ENCODE data around the gene RERE.
A peak's percentile ranks its signal among the peaks of the same experiment; 100 is the strongest.

The RERE gene

DNA sequence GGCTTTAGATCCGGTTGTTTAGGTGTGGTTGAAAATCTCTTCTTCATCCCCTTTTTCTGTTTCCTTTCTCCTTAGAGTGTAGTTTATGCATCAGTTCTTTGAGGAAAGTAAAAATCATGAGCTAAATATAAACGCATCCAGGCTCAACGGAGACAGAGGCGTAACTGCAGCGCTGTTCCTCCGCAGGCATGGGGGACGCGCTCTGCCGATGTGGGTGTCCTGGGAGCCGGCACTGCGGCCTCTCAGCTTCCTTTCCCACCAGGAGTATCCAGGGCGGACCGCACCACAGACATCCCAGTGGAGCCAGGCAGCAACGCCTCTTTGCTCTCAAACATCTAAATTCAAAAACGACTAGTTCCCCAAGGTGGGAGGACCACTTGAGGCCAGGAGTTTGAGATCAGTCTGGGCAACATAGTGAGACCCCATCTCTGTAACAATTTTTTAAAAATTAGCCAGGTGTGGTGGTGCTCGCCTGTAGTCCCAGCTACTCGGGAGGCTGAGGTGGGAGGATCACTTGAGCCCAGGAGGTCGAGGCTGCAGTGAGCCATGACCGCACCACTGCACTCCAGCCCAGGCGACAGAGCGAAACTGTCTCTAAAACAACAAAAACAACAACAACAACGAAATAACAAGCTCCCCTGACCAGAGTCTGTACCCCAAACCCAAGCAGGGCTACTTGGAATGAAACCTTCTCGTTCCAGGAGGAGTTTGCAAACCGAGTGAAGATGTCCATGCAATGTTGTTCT, 483.2 kb downstream of the RERE start:
- no peak for DNase-seq (ENCODE audit: low read depth in 3 of 3)

DNA sequence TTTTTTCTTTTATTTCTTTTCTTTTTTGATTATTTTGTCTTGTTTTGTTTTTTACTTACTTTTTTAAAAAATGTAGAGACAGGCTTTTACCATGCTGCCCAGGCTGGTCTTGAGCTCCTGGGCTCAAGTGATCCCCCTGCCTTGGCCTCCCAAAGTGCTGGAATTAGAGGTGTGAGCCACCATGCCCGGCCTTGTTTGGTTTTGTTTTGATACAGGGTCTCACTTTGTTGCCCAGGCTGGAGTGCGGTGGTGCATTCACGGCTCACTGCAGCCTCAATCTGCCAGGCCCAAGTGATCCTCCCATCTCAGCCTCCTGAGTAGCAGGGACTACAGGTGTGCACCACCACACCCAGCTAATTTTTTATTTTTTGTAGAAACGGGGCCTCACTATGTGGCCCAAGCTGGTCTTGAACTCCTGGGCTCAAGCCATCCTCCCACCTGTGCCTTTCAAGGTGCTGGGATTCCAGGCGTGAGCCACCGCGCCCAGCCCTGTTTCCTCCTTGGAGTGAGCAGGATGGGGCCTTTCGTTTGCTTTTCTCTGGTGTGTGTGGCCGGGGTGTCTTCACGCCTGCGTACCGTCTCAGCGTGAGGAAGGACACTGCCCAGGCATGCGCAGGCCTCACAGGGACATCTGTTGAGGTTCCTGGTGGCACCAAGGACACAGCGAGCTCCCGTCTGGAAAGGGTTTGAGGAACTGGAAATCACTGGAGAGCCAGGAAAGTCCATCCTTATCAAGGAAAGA, 484.0 kb downstream of the RERE start:
- DNase-seq (ENCODE audit: low read depth in 3 of 3): no peak

DNA sequence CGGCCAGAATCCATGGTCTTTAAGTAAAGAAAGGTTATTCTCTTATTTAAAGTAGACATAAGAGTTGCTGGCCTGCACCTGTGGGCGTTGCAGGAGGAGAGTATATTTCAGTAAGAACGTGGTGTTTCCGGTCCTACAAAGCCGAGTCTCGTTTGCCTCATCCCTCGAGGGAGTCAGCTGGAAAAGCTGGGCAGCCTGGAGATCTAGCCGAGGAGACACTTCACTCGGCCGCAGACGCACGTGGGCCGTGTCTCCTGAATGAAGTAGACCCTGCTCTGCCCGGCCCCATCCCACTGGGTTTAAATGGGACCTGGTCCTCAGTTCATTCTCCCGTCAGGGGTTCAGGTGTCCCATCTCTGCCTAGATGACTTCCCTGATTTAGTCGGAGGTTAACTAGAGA, 484.6 kb downstream of the RERE start:
- no peak for DNase-seq (ENCODE audit: low read depth in 3 of 3)

DNA sequence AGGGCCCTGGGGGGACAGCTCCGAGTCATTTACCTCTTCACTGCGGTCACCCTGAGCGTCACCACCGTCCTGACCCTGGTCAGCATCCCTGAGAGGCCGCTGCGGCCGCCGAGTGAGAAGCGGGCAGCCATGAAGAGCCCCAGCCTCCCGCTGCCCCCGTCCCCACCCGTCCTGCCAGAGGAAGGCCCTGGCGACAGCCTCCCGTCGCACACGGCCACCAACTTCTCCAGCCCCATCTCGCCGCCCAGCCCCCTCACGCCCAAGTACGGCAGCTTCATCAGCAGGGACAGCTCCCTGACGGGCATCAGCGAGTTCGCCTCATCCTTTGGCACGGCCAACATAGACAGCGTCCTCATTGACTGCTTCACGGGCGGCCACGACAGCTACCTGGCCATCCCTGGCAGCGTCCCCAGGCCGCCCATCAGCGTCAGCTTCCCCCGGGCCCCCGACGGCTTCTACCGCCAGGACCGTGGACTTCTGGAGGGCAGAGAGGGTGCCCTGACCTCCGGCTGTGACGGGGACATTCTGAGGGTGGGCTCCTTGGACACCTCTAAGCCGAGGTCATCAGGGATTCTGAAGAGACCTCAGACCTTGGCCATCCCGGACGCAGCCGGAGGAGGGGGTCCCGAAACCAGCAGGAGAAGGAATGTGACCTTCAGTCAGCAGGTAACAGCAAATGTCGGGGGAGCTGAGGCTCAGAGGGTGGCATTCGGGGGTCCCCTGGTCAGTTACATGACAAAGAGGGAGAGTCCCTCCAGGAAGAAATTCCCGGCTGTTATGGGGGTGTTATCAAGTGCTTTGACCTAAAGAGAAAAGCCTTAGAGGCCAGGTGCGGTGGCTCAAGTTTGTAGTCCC, 486.9 kb downstream of the RERE start:
- no peak for DNase-seq (ENCODE audit: low read depth in 3 of 3)

DNA sequence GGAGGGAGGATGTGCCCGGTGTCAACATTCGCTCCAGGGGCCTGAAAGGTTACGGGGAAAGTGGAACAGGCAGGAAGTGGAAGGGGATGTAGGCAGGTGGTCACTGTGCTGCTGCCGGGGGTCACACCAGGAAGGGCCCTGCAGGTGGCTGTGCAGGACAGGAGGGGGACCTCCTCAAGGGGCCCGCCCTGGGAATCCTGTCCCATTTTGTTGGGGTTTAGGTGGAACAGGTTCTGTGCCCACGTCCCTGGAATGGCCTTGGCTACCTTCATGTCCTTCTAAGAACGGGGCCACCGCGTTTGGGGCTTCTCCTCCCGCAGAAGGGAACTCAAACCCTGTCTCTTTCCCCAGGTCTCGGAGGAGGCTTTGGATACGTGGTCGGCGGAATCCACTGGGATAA, 487.6 kb downstream of the RERE start:
- DNase-seq (ENCODE audit: low read depth in 3 of 3): no peak

DNA sequence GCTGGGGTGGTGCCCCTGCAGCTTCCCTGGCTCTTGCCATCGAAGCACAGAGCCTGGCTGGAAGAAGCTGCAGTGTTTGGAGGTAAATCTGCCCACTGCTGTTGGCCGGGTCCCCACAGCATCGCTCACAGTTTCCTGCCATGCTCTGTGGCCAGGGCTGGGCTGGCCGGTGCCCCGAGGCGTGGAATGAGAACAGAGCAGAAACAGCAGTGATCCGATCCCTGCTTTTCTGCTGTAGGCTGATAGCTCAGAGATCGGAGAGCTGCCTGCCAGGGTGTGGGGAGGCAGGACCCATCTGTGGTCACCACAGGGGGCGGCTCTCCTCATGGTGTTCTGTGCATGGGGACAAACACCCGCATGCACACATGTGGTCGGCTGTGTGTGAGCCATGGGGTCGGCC, 488.0 kb downstream of the RERE start:
- no peak for DNase-seq (ENCODE audit: low read depth in 3 of 3)

DNA sequence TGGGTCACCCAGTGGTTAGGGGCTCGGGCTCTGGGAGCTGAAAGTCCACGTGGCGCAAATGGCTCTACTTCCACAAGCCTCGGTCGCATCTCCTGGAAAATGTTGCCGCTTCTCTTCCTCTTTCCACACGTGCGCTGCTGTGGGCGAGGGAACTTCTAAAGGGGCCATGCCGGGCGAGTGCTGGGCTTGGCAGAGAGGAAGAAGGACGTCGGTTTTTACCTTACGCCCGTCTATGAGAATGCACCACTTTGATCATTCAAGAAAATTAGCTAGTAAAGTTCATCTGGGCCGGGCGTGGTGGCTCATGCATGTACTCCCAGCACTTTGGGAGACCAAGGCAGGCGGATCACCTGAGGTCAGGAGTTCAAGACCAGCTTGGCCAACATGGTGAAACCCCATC, 489.2 kb downstream of the RERE start:
- no peak for DNase-seq (ENCODE audit: low read depth in 3 of 3)

DNA sequence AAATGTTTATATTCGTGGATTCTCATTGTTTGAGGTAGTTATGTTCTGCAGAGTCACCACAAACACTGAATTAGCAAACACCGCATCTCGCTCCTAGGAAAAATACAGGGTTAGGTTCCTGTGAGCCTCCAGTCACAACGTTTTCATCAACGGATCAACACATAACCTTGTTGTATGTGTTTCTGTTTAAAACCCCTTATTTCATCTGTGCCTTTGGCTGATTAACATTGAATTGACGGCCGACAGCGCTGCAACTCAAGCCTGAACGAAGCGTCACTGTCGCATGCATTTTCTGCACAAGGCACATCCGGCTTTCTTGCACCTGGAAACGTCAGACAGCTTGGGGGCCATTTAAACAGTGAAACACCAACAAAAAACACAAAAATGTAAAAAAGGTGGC, 491.2 kb downstream of the RERE start:
- DNase-seq (ENCODE audit: low read depth in 3 of 3): no peak

DNA sequence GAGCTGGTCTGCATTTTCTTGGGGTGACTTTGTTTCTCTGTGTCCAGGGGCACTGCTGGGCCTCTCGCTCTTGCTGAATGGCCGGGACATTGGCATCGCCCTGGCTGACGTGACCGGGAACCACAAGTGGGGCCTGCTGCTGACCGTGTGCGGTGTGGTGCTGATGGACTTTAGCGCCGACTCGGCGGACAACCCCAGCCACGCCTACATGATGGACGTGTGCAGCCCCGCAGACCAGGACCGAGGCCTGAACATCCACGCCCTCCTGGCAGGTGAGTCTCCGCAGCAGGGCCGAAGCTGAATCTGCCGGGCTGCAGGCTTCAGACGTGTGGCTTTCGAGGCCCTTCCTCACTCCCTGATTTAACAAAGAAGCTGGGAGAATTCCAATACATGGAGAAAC, 491.7 kb downstream of the RERE start:
- DNase-seq (ENCODE audit: low read depth in 3 of 3): no peak

DNA sequence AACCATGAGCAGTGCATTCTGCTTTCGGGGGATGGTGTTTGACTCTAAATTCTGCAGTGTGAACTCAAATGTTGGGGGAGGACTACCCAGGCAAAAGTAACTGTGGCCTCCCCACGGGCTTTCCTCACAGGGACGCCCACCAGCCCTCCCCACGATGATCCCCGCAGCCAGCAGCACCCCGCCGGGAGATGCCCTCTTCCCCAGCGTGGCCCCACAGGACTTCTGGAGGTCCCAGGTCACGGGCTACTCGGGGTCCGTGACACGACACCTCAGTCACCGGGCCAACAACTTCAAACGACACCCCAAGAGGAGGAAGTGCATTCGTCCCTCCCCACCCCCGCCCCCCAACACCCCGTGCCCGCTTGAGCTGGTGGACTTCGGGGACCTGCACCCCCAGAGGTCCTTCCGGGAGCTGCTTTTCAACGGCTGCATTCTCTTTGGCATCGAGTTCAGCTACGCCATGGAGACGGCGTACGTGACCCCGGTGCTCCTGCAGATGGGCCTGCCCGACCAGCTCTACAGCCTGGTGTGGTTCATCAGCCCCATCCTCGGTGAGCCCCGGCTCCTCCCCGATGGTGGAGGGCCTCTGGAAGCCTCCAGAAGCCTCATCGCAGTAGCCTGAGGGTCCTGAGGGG, 493.1 kb downstream of the RERE start:
- DNase-seq (ENCODE audit: low read depth in 3 of 3): no peak

DNA sequence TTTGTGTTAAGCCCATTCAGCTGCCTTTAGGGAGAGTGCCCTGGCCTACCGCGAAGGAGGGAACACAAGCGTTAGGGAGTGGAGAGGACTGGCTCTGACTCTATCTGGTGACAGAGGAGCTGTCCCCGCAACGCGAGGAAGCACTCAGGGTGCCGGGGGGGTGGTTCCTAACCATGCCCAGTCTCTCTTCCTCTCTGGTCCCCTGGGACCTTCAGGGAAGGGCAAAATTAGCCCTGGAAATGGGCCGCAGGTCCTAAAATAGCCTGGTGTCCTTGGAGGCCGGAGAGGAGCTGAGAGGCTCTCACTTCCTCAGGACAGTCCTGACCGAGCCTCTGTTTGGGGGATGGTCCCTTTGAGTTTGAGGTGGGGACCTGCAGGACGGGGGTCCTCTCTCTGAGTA, 493.7 kb downstream of the RERE start:
- no peak for DNase-seq (ENCODE audit: low read depth in 3 of 3)

DNA sequence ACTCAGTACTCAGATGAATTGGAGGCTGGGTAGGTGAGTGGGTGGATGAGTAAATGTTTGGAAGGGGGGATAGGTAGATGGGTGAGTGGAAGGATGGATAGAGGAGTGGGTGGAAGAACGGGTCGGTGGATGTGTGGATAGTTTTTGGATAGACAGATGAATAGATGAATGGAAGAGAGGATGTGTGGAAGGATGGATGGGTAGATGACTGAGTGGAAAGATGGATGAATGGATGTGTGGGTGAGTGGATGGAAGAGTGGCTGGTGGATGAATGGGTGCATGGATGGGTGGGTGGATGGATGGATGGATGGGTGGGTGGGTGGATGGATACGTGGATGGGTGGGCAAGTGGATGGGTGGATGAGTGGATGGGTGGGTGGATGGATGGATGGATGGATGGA, 495.8 kb downstream of the RERE start:
- no peak for DNase-seq (ENCODE audit: low read depth in 3 of 3)

DNA sequence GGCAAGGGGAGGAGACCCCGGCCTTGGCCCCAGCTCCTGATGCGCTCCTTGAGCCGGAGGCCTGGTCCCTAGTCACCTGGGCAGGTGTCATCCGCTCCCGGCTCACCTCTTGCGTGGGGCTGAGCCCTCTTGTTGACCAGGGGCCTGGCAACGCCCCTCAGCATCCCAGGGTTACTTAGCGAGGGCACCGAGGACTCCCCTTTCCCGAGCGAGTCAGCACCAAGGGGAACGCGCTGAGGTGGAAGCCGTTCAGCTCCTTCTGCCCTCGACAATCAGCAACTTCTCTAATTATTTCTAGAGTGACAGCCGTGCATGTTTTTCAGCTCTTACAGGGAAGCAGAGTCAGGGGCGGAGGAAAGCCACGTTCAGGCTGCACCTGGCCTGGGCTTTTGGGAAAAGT, 499.0 kb downstream of the RERE start:
- no peak for DNase-seq (ENCODE audit: low read depth in 3 of 3)

DNA sequence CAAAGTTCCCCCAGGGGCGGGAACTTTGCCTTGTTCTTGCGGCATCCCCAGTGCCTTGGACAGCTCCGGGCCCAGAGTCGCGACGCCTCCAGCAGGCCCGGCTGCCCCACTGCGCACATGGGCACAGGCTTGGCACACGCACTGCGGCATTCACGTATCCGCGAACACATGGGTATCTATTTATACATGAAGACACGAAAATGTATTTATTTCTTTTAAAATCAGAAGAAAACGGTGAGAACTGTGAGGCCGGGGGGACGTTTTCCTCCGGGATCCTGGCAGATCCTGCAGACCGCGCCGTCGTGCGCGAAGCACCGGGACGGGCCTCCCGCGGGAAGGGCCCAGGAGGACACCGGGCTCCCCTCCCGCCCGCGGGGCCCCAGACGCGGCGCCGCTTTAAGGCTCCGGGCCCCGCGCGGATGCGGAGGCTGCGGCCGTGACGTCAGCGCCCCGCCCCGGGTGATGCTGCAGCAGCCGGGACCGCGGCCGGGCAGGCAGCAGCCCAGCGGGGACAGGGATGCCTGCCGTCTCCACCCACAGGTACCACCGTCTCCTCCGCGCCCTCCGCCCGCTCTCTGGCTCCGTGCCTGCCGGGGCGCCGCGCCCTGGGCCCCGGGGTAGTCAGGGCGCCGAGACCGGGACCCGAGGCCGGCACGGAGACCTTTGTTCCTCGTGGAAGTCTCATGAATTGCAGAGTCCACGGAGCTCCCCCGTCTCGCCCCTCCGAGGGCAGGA, 499.6 kb downstream of the RERE start, which contains the start of gene SLC45A1:
Gene SLC45A1, plus strand, starts transcription at position 468 of the 735 bp plus-strand sequence. CDS start 6,216 bp downstream, outside the sequence.
- DNase-seq (ENCODE audit: low read depth in 3 of 3): peak; percentile 63 to 80 (median 71)

DNA sequence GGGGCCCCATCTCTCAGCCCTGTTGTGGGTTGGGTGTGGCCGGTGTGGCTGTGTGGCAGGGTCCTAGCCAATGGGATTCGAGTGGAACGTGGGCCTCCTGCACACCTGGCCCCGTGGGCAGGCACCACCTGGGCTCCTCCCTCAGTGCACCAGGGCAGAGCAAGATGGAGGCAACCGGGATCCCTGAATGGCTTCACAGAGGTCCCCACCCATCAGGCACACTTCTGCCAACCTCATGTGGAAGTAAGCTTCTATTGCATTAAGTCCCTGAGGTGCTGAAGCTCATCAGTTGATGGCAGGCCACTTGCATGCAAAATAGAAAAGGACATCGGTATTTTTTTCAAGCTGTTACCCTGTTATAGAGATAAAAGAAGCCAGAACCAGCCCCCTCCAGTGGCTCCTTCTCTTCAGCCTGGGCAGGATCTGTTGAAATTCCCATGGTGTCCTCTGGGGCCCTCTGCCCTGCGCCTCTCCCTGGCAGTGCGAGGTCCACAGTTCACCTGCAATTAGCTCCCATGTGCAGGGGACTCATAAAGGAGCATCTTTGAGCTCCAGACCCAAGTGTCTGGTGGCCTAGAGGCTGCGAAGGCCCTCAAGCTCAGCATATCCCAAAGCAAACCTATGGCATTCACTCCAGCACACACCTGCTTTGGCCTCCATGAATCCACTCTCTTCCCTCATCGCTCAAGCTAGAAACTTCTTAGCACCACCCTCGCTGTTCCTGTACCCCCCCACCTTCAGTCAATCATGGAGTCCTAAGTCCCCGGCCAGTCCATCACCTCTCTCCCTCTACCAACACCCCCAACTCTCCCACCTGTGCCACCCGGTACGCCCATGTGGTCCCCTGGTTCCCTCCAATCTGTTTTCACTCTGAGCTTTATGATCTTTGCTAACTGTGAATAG, 501.6 kb downstream of the RERE start:
- DNase-seq (ENCODE audit: low read depth in 3 of 3): no peak

DNA sequence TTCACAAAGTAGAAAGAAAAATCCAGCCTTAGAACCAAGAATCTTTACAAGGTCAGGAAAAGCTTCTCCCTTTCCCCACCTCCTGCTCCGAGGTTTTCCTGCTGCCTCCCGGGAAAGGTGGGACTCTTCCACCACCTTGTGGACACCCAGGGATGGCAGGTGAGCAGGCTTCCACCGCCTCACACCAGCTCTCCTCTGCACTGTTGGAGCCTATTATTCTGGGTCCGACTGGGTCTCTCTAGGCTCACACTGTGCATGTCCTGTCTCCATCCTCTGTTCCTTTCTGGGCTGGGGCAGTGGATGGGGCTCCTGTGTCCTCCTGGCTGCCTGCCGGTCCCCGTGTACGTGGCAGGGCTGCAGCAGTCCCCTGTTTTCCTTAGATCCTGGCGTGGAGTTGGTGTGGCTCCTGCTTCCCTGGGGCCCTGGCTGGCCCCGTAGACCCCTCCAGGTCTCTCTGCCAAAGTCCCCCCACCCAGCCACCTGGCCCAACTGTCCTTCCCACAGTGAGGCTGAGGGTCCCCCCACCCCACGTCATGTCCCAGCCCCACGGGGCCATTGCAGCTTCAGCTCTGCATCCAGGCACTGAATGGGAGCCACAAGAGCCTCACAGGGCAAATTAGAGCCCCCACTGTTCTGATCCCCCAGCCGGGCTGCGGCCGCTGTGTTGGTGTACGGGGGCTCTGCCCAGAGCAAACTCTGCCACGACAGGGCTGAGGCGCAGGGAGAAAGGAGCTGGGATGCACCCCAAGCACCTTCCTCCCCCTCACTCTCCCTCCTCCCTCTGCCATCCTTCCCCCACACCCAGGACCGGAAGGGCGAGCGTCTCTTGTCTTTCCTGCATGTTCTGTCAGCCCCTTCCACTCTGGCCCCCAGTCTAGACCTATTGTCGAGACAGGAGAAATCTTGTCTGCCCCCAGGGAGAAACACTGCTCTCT, 502.8 kb downstream of the RERE start:
- DNase-seq (ENCODE audit: low read depth in 3 of 3): peak in 2 of 3 experiments; percentile 11 to 21

DNA sequence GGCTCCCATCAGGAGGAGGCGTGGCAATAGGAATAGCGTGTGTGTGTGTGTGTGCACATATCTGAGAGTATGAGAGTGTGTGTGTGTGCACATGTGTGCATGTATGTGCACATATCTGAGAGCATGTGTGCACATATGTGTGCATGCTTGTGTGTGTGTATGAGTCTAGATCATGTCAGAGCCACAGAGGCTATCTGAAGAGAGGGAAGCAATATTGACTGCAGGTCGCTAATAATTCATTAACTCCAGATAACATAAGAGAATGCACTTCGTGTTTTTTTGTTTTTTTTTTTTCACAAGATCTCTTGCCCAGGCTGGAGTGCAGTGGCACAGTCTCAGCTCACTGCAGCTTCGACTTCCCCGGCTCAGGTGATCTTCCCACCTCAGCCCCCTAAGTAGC, 504.2 kb downstream of the RERE start:
- no peak for DNase-seq (ENCODE audit: low read depth in 3 of 3)

DNA sequence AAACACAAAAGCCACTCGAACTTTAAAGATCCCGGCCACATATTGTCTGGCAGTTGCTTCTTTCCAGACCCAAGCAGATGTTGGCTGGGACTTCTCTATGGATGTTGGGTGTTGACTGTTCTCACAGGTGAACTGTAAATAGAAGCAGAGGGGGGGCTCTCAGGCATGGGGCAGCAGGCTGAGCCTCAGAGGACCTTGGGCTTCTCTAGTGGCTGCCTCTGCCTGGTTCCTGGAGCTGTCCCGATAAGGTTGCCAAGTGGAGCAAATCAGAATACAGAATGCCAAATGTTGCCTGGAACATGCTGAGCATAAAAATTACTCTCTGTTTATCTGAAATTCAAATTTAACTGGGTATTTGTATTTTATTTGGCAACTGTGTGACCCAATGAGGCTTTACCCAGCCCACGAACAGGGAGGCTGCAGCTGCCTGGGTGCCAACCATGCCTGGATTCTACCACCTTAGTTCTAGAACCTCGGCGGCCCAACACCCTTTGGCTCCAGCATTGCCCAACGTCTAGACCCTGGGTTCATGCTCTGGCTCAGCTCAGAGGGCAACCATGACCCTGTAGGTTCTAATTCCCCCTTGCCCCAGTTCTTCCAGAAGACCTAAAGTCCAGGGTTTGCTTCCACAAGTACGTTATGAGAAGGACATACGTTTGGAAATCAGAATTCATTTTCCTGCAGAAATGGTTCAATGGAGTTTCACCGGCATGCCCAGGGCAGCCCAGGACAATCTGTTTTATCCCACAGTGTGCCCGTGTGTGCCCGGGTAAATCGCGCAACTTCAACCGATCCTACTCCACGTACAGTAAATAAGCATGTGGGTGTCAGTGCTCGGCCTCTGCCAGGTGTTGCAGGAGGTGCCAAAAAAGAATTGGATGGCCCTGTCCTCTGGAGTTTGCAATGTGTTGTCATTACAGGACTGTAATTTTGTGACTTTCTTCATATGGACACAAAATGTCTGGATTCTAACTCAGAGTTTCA, 504.9 kb downstream of the RERE start:
- DNase-seq (ENCODE audit: low read depth in 3 of 3): no peak
